Measurements from ENCODE around the gene TMEM258.

DNA sequence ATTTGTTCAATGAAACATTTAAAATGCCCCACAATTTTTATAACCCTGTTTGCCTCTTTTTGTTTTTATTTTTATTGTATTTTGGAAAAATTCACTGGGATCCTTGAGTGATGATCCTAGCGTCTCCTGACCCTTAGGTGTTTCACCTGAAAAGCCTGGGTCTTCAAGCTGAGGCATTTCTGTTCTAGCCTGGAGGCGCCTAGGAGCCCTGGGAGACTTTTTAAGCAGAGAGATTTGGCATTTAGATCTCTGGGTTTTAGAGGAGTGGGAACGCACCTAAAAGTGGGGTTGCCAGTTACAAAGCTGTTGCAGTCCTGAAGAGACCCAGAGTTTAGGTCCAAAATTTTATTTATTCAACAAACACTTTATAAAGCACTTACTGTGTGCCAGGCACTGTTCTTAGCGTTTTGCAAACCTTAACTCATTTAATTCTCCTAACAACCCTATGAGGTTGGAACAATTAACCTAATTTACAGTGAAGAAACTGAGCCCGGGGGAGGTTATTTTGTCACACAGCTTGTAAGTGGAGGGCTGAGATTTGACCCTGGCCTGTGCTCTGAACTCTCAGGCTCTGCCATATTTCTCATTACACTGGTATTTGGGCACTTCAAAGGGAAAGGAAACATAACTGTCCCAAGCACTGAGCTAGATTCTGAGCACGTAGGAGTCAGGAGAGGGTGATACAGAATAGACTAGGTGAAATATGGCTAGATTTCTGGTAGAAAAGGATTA lies 25.2 kb upstream of the TMEM258 start:
- no peak for TF ChIP-seq EZH2 (IDR thresholded peaks at IDR 0.05)
- no peak for TF ChIP-seq FOXP2 (optimal IDR thresholded peaks at IDR 0.05; ENCODE audit: control extremely low read depth, extremely low read length, insufficient read depth)
- no peak for TF ChIP-seq POLR2AphosphoS5 (IDR thresholded peaks at IDR 0.05; ENCODE audit: borderline replicate concordance, low read depth, low read length)

All from SK-N-MC (cell line).